NCI-H748 (cell line): ENCODE measurements around the gene TCEA3.

Experiments used
- DNase-seq: peaks from one replicate; lab custom pipeline; 2025; ENCODE audit not compliant: unreplicated experiment; lab: John Stamatoyannopoulos, UW

TCEA3 gene

GRCh38 chr1:23448846-23449245 lies 24.3 kb upstream of the TCEA3 start:
- no peak for DNase-seq

- DNase-seq: no peak
Measured at GRCh38 chr1:23446661-23447310, 22.2 kb upstream of the TCEA3 start.

DNA sequence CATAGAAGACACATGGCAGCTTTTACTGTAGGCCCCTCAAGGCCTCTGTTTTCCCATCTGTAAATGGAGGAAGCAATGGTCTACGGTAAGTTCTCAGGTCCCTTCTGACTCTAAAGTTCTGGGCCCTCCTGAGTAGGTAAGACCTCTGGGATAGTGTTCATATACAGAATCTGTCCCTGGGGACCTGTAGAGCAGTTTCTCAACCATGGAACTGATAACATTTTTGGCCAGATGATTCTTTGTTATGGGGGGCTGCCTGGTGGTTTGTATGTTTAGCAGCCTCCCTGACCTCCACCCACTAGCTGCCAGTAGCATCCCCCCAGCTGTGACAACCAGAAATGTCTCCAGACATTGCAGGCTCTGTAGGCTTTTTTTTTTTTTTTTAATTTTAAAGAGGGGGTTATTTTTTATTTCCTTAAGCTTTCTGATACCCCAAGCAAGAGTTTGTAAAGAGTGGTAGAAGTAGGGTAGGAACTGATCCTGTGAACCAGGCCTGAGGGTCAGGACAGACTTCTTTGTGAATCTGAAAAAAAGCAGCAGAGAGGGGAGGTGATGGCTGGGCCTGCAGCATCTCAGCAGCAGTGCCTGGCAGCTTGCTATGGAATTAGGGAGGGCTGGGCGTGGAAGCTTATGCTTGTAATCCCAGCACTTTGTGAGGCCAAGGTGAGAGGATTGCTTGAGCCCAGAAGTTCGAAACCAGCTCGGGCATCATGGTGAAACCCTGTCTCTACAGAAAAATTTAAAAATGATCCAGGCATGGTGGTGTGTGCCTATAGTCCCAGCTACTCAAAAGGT lies 20.2 kb upstream of the TCEA3 start:
- DNase-seq: no peak

GRCh38 chr1:23444104-23444533 lies 19.6 kb upstream of the TCEA3 start:
- no peak for DNase-seq

GRCh38 chr1:23442751-23443150 lies 18.2 kb upstream of the TCEA3 start:
- no peak for DNase-seq

- no peak for DNase-seq
Measured at GRCh38 chr1:23441446-23442148, 17.0 kb upstream of the TCEA3 start.

GRCh38 chr1:23438545-23438944 lies 14.0 kb upstream of the TCEA3 start:
- no peak for DNase-seq

DNA sequence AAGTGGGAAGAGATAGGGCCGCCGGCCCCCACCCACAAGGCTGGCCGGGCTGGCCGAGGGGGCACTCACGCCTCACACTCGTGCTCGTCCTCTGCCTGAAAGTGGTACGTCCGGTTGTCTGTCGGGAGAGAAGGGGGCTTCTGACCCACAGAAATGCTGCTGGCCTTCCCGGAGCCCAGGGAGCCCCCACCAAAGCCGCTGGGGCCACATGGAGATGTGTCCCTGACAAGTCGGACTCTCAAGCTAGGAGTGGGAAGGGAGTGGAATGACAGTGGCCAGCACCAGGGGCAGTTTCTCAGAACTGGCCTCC lies 12.8 kb upstream of the TCEA3 start:
- DNase-seq: no peak

DNA sequence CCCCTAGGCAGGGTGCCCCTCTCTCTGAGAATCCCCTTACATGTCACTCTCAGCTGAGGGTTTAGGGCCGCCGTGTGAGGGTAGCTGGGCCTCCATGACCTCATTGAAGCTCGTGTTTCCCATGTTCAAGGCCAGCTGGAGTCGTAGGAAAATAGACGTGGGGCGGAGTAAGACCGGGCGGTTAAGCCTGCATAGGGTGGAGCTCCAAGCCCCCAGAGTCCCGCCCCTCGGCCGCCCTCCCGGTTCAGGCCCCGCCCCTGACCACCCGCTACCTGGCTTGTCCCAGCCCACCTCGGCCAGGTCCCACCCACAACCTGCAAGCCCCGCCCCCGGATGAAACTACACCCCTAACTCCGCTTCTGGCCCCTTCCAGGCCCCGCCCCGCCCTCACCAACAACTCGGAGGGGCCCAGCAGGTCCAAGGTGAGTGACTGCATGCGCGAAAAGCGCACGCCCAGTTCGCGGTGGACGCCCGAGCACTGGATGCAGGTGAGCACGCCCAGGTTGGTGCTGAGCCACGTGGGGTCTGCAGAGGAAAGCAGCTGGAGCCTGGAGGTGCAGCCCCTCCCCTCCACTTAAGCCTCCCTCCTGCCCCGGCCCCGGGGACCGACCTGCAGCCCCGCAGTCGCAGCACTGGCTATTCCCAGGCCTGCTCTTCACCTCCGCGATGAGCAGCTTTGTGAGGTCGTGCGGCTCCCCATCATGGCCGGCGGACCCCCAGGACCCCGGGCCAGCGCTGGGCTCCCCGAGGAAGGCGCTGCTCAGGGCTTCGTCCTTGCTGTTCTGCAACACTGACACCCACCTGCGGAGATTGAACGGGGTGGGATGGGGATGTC lies 12.2 kb upstream of the TCEA3 start:
- DNase-seq: no peak

DNA sequence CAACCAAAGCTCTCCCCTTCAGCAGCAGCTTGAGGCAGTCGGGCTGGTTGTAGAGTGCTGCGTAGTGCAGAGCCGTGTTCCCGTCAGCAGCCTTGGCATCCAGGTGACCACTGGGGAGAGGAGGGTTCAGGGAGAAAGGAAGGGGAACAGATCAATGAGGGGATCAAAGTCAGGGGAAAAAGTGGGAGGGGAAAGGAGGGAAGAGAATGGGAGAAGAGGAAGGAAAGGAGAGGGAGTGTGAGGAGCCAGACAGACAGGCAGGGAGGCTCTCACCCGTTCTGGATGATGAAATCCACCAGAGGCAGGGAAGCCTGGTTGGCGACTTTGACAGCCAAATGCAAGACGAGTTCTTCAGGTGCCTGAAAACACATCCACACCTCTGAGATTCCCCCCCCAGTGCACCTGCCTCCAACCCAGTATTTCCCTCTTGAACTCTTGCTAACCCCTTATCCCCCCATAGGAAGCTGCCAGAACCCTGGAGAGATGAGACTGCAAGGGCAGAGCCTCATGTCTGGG lies 9.8 kb upstream of the TCEA3 start:
- no peak for DNase-seq

DNA sequence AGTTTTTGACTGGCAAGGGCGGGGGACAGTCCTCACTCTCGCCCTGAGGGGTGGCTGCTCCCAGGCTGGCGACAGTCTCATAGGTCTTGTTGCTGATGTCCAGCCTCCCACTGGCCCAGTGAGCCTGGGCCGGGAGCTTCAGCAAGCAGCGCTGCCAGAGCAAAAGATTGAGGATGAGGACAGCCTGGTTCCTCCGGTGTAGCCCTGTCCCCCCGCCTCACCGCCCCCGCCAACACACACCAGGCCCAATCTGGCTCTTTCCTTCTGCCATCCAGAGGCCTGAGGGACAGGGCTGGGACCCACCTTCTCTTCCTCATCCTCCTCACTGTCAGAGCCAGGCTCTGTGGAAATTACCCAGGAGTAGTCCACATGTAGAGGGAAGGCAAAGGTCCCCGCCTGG lies 8.6 kb upstream of the TCEA3 start:
- no peak for DNase-seq

GRCh38 chr1:23431431-23431830 lies 6.9 kb upstream of the TCEA3 start:
- no peak for DNase-seq

- no peak for DNase-seq
Measured at GRCh38 chr1:23430803-23431202, 6.3 kb upstream of the TCEA3 start.

DNA sequence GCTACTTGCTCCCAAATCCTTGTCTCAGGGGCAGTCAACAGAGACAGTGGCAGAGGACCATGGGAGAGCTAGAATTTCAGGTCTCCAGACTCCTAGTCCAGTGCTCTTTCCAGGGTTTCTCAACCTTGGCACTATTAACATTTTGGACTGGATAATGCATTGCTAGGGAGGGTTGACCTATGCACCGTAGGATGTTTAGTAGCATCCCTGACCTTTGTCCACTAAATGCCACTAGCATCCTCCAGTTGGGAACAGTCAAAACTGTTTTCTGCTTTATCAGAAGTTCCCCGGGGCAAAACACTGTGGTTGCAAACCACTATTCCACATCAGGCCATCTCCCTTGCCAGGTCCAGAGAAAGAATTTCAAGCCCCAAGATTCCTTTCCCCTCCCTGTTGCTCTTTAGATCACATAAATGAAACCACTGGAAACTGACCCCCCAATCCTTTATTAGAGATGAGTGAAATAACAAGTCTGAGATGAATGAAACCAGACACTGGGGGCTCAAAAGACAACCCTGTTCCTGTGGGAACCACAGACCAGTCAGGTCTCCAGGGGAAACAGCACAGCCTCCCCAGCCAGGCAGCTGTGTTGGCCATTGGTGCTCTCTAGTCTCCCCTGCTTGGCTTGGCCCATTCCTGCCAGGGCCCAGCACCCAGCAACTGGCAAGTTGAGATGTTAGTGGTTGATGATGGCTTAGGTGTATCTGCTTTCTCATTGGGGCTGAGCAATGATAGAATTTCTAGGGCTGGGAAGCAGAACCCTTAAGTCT lies 3.8 kb upstream of the TCEA3 start:
- no peak for DNase-seq

DNA sequence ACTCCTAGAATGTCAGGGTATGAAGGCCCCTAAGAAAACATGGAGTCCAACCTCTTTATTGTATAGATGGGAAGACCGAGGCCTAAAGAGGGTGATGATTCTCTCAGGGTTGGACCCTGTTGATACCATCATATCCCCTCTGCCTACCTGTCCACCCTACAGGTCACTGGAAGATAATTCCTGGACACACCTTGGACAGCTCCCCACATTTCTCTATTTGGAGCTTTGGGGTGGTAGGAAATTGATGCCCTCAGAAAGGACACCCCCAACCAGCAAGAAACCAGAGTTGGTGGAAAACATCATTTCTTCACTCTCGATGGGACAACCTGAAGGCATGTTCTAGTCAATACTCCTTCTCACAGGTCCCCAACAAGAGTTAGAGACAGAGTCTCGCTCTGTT lies 3.0 kb upstream of the TCEA3 start:
- no peak for DNase-seq

- DNase-seq: no peak
Measured at GRCh38 chr1:23426828-23427227, 2.3 kb upstream of the TCEA3 start.

DNA sequence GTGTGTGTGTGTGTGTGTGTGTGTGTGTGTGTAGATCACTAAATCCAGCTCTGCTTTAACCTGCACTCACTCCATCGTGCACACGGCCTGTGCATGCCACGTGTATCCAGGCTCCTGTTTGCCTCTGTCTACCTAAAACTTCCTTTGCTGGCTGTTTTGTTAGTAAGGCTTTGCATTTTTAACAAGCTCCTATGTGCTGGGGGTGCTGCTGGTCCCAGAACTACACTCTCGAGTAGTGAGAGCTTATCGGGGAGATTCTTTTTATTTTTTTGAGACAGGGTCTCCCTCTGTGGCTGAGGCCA lies 596 bp upstream of the TCEA3 start:
- no peak for DNase-seq

DNA sequence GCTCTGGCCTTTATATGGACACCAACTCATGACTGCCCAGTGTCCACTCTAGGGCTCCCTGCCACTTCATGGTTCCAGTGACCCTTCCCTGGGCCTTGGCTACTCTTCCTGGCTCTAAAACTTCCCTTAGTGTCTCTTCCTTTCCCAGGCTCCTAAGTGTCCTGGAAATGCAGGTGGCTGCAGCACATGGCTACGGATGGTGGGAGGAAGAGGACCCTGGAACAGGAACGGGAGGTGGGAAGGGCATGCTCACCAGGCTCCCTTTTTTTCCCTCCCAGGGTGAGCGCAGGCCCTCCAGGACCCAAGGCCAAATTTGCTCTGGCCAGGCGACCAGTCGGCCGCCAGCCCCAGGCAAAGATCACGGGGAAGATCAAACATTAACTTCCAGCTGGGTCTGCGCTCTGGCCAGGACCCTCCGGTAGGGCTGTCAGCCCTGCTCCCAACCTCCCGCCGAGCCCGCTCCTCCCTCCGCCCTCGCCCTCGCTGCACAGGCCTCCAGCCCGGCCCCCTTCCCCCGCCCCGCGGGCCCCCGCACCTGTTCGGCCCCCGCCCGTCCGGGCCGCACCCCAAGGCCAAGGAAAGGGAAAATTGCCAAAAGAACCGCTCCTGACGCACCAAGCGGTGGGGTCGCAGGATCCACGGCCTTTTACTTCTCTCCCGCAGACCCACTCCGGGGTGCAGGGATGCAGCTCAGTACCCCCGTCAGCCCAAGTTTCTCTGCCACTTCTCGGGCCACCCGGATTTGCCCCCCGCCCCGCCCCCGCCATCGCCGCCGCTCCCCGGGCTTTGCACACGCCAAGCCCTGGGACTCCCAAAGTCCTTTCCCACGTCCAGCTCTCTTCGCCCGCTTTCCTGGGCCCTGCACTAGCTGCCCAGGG lies 894 bp downstream of the TCEA3 start:
- DNase-seq: no peak

DNA sequence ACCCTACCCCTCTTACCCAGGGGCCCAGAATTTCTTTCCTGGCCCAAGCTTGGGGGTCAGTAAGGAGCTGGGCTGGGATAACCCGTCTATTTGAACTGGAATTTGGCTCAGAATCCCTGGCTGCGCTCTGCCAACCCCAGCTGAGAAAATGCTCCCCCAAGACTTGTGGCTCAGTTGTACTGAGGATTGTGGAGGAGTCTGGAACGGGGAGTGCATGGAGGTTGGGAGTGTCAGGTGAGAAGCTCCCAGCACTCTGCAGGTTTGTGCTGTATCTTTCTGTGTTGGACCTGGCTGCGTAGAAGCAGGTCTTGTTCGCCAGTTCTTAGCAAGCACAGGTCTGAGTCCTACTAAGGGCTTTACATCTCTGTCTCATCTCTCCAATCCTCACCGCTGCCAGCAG lies 1.6 kb downstream of the TCEA3 start:
- no peak for DNase-seq
